Ovary (tissue), 9 donors: Measurements from ENCODE around the gene ASB15. TPM values are rescaled to one million over a fixed set of nuclear protein-coding genes. Genes with fewer than 3 reads are reported as not detected.
A peak's percentile ranks its signal among the peaks of the same experiment; 100 is the strongest.

Source experiments
- DNase-seq, 5 donors: peaks; one replicate each; pipeline ENCODE4 v3.0.0-alpha.2; 2019 to 2020
- H3K27ac ChIP-seq, 2 donors: fragments of 200-600 bp; one replicate each; pipeline versions ENCODE4 v1.5.1 to v1.8.0; 2019 to 2022
- H3K27me3 ChIP-seq: fragments of 200-600 bp; one replicate; pipeline ENCODE4 v1.8.0; 2022
- H3K36me3 ChIP-seq: fragments of 200-600 bp; sonication (generic); one replicate; pipeline ENCODE4 v1.5.1; 2019
- H3K4me1 ChIP-seq: one replicate; pipeline ENCODE4 v1.8.1; 2013; ENCODE audit warnings: mild to moderate bottlenecking, moderate library complexity; ENCODE audit not compliant: insufficient read depth
- H3K4me3 ChIP-seq: fragments of 200-600 bp; sonication (generic); one replicate; pipeline ENCODE4 v1.5.1; 2017
- H3K9me3 ChIP-seq, 2 donors: fragments of 200-600 bp in 1 of 2; sonication (generic) in 1 of 2; one replicate each; pipeline versions ENCODE4 v1.5.1 to v1.8.1; 2013 to 2019; ENCODE audit warnings: mild to moderate bottlenecking in 1 of 2, moderate library complexity in 1 of 2
- CTCF ChIP-seq, 3 donors: fragments of 450-650 bp in 2 of 3; fragments of 200-600 bp in 1 of 3; IDR thresholded peaks; one replicate each; pipeline versions ENCODE4 v1.5.1 to v1.8.0; 2016 to 2022; ENCODE audit warnings: antibody characterized with exemption in 3 of 3, mild to moderate bottlenecking in 1 of 3
- EP300 ChIP-seq: sonication (generic); formaldehyde crosslinking; IDR thresholded peaks from one replicate; pipeline ENCODE4 v1.6.1; 2017; ENCODE audit warnings: antibody characterized with exemption
- POLR2A ChIP-seq: fragments of 450-650 bp; IDR thresholded peaks from one replicate; pipeline ENCODE4 v1.6.1; 2017; ENCODE audit warnings: antibody characterized with exemption, mild to moderate bottlenecking, moderate library complexity
- WGBS, 3 donors: extraction: QIAGEN DNeasy Blood & Tissue Kit in 1 of 3; methylation state at CpG; one replicate each; pipeline versions ENCODE4 v1.1.5 to v1.1.7; 2013 to 2017; 5-methylcytosine and 5-hydroxymethylcytosine counted together
- intact Hi-C, 4 donors: fragments of 100-400 bp; cut with DNase I; formaldehyde crosslinking; loops; one replicate each; pipeline versions ENCODE4 v1.11.0 to v1.15.1; 2022 to 2023
- polyA plus RNA-seq, 2 donors: library from polyadenylated mRNA; stranded (reverse); fragments of 200-250 nt in 1 of 2; fragments of 350-450 nt in 1 of 2; fragmentation: Illumina TruSeq in 1 of 2; extraction: RNeasy Lipid Tissue Mini Kit (QIAGEN cat#74804) in 1 of 2; gene quantifications; one replicate each; pipeline ENCODE4 v1.2.3, GENCODE V29; 2013 to 2014
- total RNA-seq, 7 donors: library from RNA; depleted of rRNA in 2 of 7; stranded (reverse); fragments of >200 nt in 2 of 7; fragmentation: NEBNext Ultra II Directional in 3 of 7; extraction: Animal tissue kit (Norgen Biotek cat#: 25700) in 3 of 7; gene quantifications; one replicate each; pipeline versions ENCODE4 v1.1.0 to v1.2.4, GENCODE V29; 2016 to 2023
- donor health status: DM: no; HTN: no; CAD: no; lungs with moderate emphysema.
- donor health status: DM: no; HTN: no; CAD: no.
- donor health status: Bipolar disorder and iron deficiency.
- donor health status: DM: yes; HTN: yes; CAD: no.
- donor health status: DM: no; HTN: no; CAD: no.
- donor health status: DM: yes; HTN: yes; CAD: no.

Gene ASB15
- total and polyA plus RNA-seq, 9 donors, result not detected

DNA sequence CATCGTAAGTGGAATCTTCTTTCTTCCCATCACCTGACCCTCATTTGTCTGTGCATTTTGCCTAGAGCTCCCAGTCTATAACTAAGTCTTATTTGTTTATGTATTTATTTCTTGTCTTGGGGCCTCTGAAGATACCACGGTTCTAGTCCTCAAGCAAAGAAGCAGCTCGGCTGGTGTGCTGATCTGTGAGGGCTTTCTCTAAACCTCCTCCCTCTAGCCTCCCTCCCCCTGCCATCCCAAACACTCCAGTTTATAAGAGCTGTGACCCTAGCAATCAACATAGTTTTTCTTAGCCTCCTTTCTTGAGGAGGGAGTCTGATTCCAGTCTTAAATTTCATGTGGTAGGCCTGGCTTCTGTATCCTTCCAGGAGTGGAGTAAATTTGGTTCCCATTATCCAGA is 28.3 kb upstream of the ASB15 start:
- Histone ChIP-seq H3K4me1 (no peaks in the 10 kb centered on the region), H3K27ac (no peak overlapping the region), H3K4me3 (no peak overlapping the region), H3K9me3 (no peaks in the 10 kb centered on the region), H3K36me3 (no peaks in the 10 kb centered on the region), H3K27me3 (no peaks in the 10 kb centered on the region)
- intact Hi-C loops, result no loop called here
- WGBS, 3 donors, result 74 to 88% (median 82%) methylated on average over 3 of the region's 3 CpGs
- TF ChIP-seq POLR2A (no peak), CTCF (IDR thresholded peaks at IDR 0.05) (no peak), EP300 (no peak)
- DNase-seq, result no peak

- Histone ChIP-seq H3K9me3 (no peaks in the 10 kb centered on the region), H3K4me1 (no peaks in the 10 kb centered on the region), H3K36me3 (no peaks in the 10 kb centered on the region), H3K27me3 (no peaks in the 10 kb centered on the region), H3K4me3 (no peak overlapping the region), H3K27ac (no peak overlapping the region)
- no peak for DNase-seq
- intact Hi-C loops, result no loop called here
- WGBS, 3 donors, result 96 to 100% (median 97%) methylated on average over 2 of the region's 2 CpGs
- TF ChIP-seq CTCF (IDR thresholded peaks at IDR 0.05) (no peak), POLR2A (no peak), EP300 (no peak)
Measured at GRCh38 chr7:123573896-123574467, 27.6 kb upstream of the ASB15 start.

- no peak for TF ChIP-seq EP300
- TF ChIP-seq POLR2A, result no peak
- TF ChIP-seq CTCF (IDR thresholded peaks at IDR 0.05), result no peak
- intact Hi-C loops, result no loop called here
- Histone ChIP-seq H3K4me3 (no peak overlapping the region), H3K27ac (no peak overlapping the region), H3K9me3 (no peaks in the 10 kb centered on the region), H3K27me3 (no peaks in the 10 kb centered on the region), H3K4me1 (no peaks in the 10 kb centered on the region), H3K36me3 (no peaks in the 10 kb centered on the region)
- no peak for DNase-seq
Measured at GRCh38 chr7:123579416-123579815, 22.2 kb upstream of the ASB15 start.

- Histone ChIP-seq H3K36me3 (no peaks in the 10 kb centered on the region), H3K4me3 (no peak overlapping the region), H3K4me1 (no peaks in the 10 kb centered on the region), H3K27me3 (no peaks in the 10 kb centered on the region), H3K27ac (no peak overlapping the region), H3K9me3 (no peaks in the 10 kb centered on the region)
- DNase-seq, result peak in 1 of 5 donors; percentile 27
- intact Hi-C loops, result loop anchor here in 1 of 4 donors (5.0 kb wide), 1 partner anchor 292 kb away; no protein-coding TSS in a partner anchor
- TF ChIP-seq CTCF (IDR thresholded peaks at IDR 0.05) (peak in 2 of 3 donors; percentile 30 to 50), POLR2A (no peak), EP300 (no peak)
- WGBS, 3 donors, result 23 to 34% (median 25%) methylated on average over 8 of the region's 8 CpGs
Measured at GRCh38 chr7:123580406-123581161, 21.0 kb upstream of the ASB15 start.
